Stimulated activated CD4-positive, alpha-beta T cell treated with anti-CD3 and anti-CD28 coated beads, Interleukin-2, amount 100 ng/mL, for 24 hours (primary cell): ENCODE measurements around the gene RAB33B.

Experiments
- DNase-seq, 2 donors: peaks; one replicate each; pipeline ENCODE4 v3.0.0-alpha.2; 2020

Gene RAB33B

GRCh38 chr4:139509727-139510410 lies 55.9 kb downstream of the RAB33B start:
- DNase-seq = no peak

GRCh38 chr4:139511320-139511719 lies 57.4 kb downstream of the RAB33B start:
- DNase-seq = no peak

- DNase-seq = no peak
Measured at GRCh38 chr4:139514382-139515059, 60.6 kb downstream of the RAB33B start.

GRCh38 chr4:139515531-139515958 lies 61.6 kb downstream of the RAB33B start:
- DNase-seq = no peak

- DNase-seq = no peak
Measured at GRCh38 chr4:139521754-139522401, 68.0 kb downstream of the RAB33B start.

GRCh38 chr4:139522457-139522856 lies 68.5 kb downstream of the RAB33B start:
- DNase-seq = no peak

GRCh38 chr4:139523076-139523475 lies 69.2 kb downstream of the RAB33B start:
- DNase-seq = no peak

GRCh38 chr4:139524062-139524631 lies 70.2 kb downstream of the RAB33B start:
- DNase-seq = no peak

- no peak for DNase-seq
Measured at GRCh38 chr4:139525414-139525813, 71.5 kb downstream of the RAB33B start.
